Spinal cord (tissue), 10 donors: ENCODE results near the gene UMOD. TPM values are rescaled to one million over a fixed set of nuclear protein-coding genes. Genes with fewer than 3 reads are reported as not detected.
"Not testable (repeated sequence)": the region's sequence is repeated elsewhere in the genome, so short reads cannot be mapped to it uniquely, and the experiment has no call there.

ENCODE experiments used
- DNase-seq, 6 donors: peaks; one replicate each; pipeline versions ENCODE4 v3.0.0 to v3.0.0-alpha.2; 2013 to 2015; ENCODE audit warnings: low spot score in 6 of 6, low read depth in 4 of 6
- H3K27ac ChIP-seq: one replicate; pipeline ENCODE4 v1.5.1; 2013; ENCODE audit warnings: low read depth, low read length, control low read depth
- H3K27me3 ChIP-seq: one replicate; pipeline ENCODE4 v1.6.1; 2013; ENCODE audit warnings: low read length; ENCODE audit not compliant: control insufficient read depth, insufficient read depth
- H3K36me3 ChIP-seq: one replicate; pipeline ENCODE4 v1.6.1; 2013; ENCODE audit warnings: low read length; ENCODE audit not compliant: control insufficient read depth, insufficient read depth
- H3K4me1 ChIP-seq: one replicate; pipeline ENCODE4 v1.6.1; 2013; ENCODE audit warnings: low read length; ENCODE audit not compliant: control insufficient read depth, insufficient read depth
- H3K4me3 ChIP-seq: one replicate; pipeline ENCODE4 v1.5.1; 2013; ENCODE audit warnings: low read depth, low read length, control low read depth
- H3K9me3 ChIP-seq: one replicate; pipeline ENCODE4 v1.6.1; 2013; ENCODE audit warnings: low read length; ENCODE audit not compliant: control insufficient read depth, insufficient read depth
- WGBS: methylation state at CpG from one replicate; pipeline ENCODE4 v1.1.5; 2013; ENCODE audit warnings: missing lambda C conversion rate; ENCODE audit not compliant: insufficient coverage; 5-methylcytosine and 5-hydroxymethylcytosine counted together
- polyA plus RNA-seq, 2 donors: library from polyadenylated mRNA; unstranded; fragments of 120-200 nt; gene quantifications; one replicate each; pipeline ENCODE4 v1.2.1, GENCODE V29; 2013; ENCODE audit not compliant: insufficient read length in 2 of 2
- total RNA-seq, 2 donors: library from RNA; depleted of rRNA in 1 of 2; stranded (reverse); fragments of 120-200 nt in 1 of 2; fragments of >200 nt in 1 of 2; gene quantifications; one replicate each; pipeline versions ENCODE4 v1.2.3 to v1.2.4, GENCODE V29; 2013 to 2014
- donor health status: healthy.

Gene UMOD
- total and polyA plus RNA-seq, 4 donors, result 0.19 to 0.63 TPM; not detected in 2

- no peaks in the 10 kb centered on the region for H3K36me3 ChIP-seq
- no peaks in the 10 kb centered on the region for H3K4me1 ChIP-seq
- H3K27me3 ChIP-seq, result no peaks in the 10 kb centered on the region
- H3K9me3 ChIP-seq, result no peaks in the 10 kb centered on the region
- no peak overlapping the region for H3K27ac ChIP-seq
- H3K4me3 ChIP-seq, result no peak overlapping the region
- no CpG with 5 or more reads among the region's 3 CpGs for WGBS
- no peak for DNase-seq
These were observed 27.5 kb downstream of the UMOD start for GRCh38 chr16:20325005-20325404.

GRCh38 chr16:20323591-20324117, 28.9 kb downstream of the UMOD start:
- Histone ChIP-seq H3K4me1 (no peaks in the 10 kb centered on the region), H3K4me3 (no peak overlapping the region), H3K9me3 (no peaks in the 10 kb centered on the region), H3K27me3 (no peaks in the 10 kb centered on the region), H3K27ac (no peak overlapping the region), H3K36me3 (no peaks in the 10 kb centered on the region)
- no peak for DNase-seq
- WGBS, result 56% methylated on average over 3 of the region's 9 CpGs

- no peaks in the 10 kb centered on the region for H3K9me3 ChIP-seq
- WGBS, result no CpG with 5 or more reads among the region's 4 CpGs
- H3K27me3 ChIP-seq, result no peaks in the 10 kb centered on the region
- H3K27ac ChIP-seq, result no peak overlapping the region
- no peaks in the 10 kb centered on the region for H3K36me3 ChIP-seq
- no peaks in the 10 kb centered on the region for H3K4me1 ChIP-seq
- H3K4me3 ChIP-seq, result no peak overlapping the region
- DNase-seq, result no peak
These were observed 29.8 kb downstream of the UMOD start for GRCh38 chr16:20322696-20323095.

- no peaks in the 10 kb centered on the region for H3K36me3 ChIP-seq
- WGBS, result 100% methylated on average over 1 of the region's 1 CpG
- no peak overlapping the region for H3K4me3 ChIP-seq
- H3K27me3 ChIP-seq, result no peaks in the 10 kb centered on the region
- no peaks in the 10 kb centered on the region for H3K4me1 ChIP-seq
- no peaks in the 10 kb centered on the region for H3K9me3 ChIP-seq
- no peak for DNase-seq
- H3K27ac ChIP-seq, result no peak overlapping the region
These were observed 30.8 kb downstream of the UMOD start for GRCh38 chr16:20321671-20322070.

- DNase-seq, H3K27me3 ChIP-seq, H3K27ac ChIP-seq, H3K36me3 ChIP-seq, H3K9me3 ChIP-seq, H3K4me1 ChIP-seq, H3K4me3 ChIP-seq: not testable (repeated sequence)
- no CpG with 5 or more reads among the region's 2 CpGs for WGBS
These were observed 31.5 kb downstream of the UMOD start for GRCh38 chr16:20321051-20321450.

GRCh38 chr16:20320592-20320991, 31.9 kb downstream of the UMOD start:
- Histone ChIP-seq H3K4me1 (no peaks in the 10 kb centered on the region), H3K36me3 (no peaks in the 10 kb centered on the region), H3K4me3 (no peak overlapping the region), H3K27me3 (no peaks in the 10 kb centered on the region), H3K27ac (no peak overlapping the region), H3K9me3 (no peaks in the 10 kb centered on the region)
- DNase-seq, result no peak

- DNase-seq, result no peak
These were observed 32.3 kb downstream of the UMOD start for GRCh38 chr16:20320178-20320577.

GRCh38 chr16:20319406-20319805, 33.1 kb downstream of the UMOD start:
- no peak overlapping the region for H3K27ac ChIP-seq
- no peaks in the 10 kb centered on the region for H3K4me1 ChIP-seq
- WGBS, result no CpG with 5 or more reads among the region's 1 CpG
- no peaks in the 10 kb centered on the region for H3K9me3 ChIP-seq
- H3K4me3 ChIP-seq, result no peak overlapping the region
- H3K27me3 ChIP-seq, result no peaks in the 10 kb centered on the region
- no peak for DNase-seq
- no peaks in the 10 kb centered on the region for H3K36me3 ChIP-seq

More at GRCh38 chr16:20320178-20320577, 32.3 kb downstream of the UMOD start:
- Histone ChIP-seq H3K36me3 (no peaks in the 10 kb centered on the region), H3K27me3 (no peaks in the 10 kb centered on the region), H3K4me3 (no peak overlapping the region), H3K9me3 (no peaks in the 10 kb centered on the region), H3K27ac (no peak overlapping the region), H3K4me1 (no peaks in the 10 kb centered on the region)
- 83% methylated on average over 2 of the region's 2 CpGs for WGBS

GRCh38 chr16:20318437-20318836, 34.1 kb downstream of the UMOD start:
- DNase-seq, result no peak
- no peaks in the 10 kb centered on the region for H3K9me3 ChIP-seq
- H3K4me1 ChIP-seq, result no peaks in the 10 kb centered on the region
- no peaks in the 10 kb centered on the region for H3K27me3 ChIP-seq
- no peaks in the 10 kb centered on the region for H3K36me3 ChIP-seq
- no peak overlapping the region for H3K27ac ChIP-seq
- WGBS, result 72% methylated on average over 2 of the region's 3 CpGs
- H3K4me3 ChIP-seq, result no peak overlapping the region

GRCh38 chr16:20318006-20318405, 34.5 kb downstream of the UMOD start:
- 93% methylated on average over 7 of the region's 7 CpGs for WGBS
- Histone ChIP-seq H3K4me3 (no peak overlapping the region), H3K36me3 (no peaks in the 10 kb centered on the region), H3K27me3 (no peaks in the 10 kb centered on the region), H3K27ac (no peak overlapping the region), H3K9me3 (no peaks in the 10 kb centered on the region), H3K4me1 (no peaks in the 10 kb centered on the region)
- DNase-seq, result no peak
